ENCODE results near the gene CEP85L.
A peak's percentile ranks its signal among the peaks of the same experiment; 100 is the strongest.

Gene CEP85L

DNA sequence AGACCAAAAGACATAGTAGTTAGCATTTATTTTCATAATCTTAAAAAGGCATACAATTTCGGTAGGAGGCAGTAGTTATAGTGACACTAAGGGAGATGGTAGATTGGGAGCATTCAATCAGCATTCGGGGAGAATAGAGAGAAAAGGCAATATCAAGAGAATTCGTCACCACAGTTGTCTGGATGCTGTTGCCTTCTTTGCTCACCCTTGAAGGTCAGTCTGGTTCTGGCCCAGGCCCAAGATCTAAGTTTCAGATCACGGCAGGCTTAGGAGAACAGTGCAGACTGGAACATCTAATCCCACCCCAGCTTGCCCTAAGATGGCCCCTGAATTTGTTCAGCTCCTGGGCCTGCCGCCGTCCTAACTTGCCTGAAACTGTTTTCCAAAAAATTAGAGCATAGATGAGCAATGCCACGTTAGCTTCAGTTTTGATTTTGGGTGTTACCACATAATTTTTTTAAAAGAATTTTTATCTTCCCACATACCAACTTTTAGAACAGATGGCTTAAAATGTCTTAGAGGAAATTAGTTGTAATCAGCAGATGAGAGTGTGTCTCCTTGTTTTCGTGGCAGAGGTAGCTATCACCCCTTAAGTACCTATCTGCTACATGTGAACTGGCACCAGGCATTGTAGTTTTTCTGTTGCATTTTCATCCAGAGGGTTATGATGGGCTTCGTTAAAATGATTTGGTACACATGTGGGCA is 8.3 kb upstream of the CEP85L start:
- DNase-seq, result no peak

DNA sequence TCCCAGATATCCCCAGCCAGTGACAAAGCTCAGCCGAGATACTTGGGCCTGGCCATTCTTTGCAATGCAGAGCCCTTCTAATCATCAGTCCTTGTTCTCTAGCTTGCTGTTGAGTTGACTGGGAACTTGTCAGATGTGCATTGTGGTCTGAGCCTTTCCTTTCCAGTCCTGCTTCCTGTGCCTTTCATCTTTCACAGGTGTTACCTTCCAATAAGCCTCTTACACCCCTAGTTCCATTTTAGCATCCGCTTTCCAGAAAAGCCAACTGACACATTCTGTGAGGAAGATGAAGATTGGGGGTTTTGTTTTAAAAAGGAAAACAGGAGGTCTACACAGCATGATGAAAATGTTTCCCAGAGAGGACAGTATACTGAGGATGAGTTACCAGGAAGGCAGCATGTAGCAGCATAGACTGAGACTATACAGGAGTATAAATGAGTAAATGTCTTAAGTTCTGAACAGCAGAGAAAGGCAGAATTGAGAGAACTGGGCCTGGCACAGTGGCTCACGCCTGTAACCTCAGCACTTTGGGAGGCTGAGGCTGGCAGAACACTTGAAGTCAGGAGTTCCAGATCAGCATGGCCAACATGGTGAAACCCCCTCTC is 5.6 kb upstream of the CEP85L start:
- no peak for DNase-seq

DNA sequence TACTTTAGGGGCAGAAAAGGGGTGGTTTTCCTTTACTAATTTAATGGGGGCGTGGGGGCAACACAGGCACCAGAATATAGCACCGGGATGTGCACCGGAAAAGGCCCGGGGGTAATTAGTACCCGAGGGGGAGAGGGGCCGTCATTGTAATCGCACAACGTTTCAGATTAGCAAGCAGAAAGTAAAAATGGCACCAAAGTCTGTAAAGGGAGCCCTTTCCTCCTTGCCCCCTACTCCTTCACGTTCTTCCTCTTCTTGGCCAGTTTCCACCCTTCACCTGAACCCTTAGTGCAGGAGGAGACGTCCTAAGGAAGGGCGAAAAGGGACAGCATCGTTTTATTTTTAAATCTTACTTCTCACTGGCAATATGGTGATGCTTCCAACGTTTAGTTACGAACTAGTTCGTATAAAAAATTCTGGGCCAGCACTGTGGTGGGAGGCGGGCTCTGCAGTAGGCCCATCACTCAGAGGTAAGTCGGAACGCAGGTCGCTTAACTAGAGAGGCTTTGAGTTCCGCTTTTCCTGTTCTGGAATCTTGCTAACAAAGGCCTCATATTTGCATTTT is 742 bp upstream of the CEP85L start:
- no peak for DNase-seq

DNA sequence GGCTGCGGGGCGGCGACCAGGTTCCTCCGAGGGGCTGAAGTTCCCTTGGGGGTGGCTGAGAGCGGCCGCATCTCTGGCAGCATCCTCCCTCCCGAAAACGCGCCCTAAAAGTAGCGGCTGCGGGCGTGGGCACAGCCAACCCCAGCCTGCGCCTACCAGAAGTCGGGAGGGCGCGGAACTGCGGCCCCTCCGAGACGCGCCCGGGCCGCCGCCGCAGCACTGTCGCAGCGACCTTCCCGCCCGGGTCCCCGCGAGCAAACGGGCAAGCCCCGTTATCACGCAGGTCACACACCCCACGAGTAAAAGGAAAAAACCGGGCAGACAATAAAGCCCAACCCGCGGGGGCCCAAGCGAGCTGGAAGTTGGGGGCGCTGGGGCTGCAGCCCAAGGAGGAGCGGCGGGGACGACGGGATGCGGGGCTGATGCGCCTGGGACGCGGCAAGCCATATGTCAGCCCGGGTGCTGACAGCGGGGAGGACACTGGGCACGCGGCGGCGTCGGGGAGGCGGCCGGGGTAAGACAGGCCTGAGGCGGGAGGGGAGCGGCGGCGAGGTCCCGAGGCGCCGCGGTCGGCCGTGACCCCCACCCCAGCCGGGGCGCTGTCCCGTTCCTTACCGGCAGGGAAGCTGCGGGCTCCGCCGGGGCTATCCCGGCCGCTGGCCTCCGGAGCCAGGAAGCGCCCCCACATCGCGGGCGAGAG is 659 bp downstream of the CEP85L start:
- peak; percentile 22 for DNase-seq

DNA sequence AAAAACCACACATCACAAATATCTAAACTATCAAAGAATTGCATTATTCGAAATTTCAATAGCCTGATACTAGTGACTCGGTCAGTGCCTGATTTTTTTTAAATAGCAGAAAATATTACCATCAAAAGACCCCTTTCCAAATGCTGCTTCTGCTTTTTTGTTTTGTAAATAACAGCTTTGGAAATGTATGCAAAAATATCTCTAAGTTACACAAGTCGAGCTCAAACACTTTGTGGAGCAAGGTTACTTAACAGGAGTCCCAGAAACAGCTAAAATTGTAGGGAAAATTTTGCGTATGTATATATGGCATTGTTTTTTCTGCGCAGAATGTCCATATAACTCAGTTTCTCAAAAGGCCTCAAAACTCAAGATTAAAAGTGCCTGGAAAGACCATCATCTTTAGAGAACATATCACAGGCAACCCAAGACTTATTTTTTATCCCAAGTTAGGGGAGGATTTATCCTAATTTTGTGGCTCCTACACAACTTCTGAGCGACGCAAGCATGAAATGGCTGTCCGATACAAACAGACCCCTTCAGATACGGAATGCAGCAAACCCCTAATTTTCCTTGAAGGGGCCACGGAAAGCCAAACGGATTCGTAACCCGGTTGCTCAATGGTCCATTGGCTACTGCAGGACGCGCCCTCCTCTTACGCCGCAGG is 1.3 kb downstream of the CEP85L start:
- DNase-seq, result no peak

DNA sequence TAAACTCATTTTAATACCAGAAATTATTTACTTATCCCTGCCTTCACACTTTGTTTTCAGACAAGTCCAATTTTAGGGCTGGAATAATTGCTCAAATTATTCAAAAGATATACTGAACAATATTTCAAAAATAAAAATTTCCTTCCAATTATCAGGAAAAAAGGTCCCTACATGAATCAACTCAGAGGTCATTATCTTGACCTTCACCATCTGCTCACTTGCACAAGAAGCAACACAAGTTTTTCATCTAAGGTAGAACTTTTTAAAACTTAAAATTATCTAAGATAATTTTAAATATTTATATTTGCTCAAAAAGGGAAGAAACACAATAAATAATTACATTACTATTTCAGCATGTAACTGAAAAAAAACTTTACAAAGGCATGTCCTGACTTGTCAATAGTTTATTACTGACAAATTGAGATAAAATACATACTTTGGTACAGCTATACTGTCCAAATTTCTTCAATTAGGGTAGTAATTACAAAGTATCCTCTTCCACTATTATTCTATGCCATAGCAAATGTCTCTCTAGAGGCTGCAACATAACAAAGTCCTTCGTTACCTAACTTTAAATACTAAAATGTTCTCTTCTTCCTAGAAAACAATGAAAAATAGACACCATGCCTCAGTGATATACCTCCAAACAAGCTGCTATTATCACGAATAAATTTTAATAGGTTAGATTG is 2.4 kb downstream of the CEP85L start:
- DNase-seq, result no peak

DNA sequence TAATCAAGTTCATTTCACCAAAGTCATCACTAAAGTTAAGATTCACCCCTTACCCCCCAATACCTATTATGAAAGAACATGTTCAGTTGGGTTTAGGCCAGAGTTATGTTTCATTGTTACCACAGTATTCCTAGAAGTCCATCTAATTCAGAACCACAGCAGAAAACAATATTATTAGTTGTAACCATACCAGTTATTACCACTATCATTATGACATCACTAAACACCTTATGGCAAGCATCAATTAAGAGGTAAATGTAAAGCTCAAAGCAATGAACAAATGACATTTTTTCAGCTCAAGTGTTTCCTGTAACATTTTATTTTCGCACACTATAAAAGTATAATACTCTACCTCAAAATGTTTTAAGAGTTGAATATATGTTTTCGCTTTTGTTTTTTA is 4.4 kb downstream of the CEP85L start:
- DNase-seq, result no peak

DNA sequence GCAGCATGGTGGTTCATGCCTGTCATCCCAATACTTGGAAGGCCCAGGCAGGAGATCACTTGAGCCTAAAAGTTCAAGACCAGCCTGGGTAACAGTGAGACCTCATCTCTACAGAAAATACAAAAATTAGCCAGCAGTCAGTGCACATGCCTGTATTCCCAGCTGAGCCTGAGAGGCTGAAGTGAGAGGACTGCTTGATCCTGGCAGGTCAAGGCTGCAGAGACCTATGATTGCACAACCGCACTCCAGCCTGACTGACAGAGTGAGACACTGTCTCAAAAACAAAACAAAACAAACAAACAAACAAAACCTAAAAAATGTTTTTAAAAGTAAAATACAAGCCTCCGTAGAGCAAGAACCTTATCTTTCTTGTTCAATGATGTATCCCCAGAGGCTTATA is 6.0 kb downstream of the CEP85L start:
- DNase-seq, result no peak

DNA sequence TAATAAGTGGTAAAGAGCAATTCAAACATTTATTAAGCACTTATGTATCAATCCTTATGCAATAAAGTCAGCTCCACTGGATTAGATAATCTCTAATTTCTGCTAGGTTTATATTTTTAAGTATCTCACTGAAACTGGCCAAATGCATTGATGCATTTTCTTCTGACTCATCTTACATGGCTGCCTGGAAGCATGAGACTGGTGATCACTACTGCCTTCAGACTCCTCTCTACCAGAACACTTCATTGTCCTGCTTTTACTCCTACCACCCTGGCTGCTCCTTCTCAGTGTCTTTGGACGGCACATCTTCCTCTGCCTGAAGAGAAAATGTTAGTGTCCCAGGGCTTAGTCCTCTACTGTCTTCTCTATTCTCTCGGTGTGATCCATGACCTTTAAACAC is 7.4 kb downstream of the CEP85L start:
- DNase-seq, result no peak

DNA sequence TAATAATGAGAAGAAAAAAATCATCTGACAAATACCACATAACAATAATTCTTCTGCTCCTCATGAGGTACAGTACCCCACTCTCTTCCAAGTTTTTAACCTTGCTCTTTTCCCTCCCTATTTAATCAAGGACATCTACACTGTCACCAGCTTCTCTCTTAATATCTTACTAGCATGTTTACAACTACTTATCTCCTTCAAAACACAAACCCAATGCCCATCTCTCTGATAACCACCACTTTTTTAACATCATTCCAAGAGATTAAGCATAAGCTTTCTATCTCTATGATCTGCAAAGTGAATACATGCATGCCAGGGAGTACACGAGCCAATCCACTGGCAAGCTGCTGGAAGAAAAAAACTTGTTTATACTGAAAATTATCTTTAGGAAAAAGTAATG is 10.3 kb downstream of the CEP85L start:
- no peak for DNase-seq

DNA sequence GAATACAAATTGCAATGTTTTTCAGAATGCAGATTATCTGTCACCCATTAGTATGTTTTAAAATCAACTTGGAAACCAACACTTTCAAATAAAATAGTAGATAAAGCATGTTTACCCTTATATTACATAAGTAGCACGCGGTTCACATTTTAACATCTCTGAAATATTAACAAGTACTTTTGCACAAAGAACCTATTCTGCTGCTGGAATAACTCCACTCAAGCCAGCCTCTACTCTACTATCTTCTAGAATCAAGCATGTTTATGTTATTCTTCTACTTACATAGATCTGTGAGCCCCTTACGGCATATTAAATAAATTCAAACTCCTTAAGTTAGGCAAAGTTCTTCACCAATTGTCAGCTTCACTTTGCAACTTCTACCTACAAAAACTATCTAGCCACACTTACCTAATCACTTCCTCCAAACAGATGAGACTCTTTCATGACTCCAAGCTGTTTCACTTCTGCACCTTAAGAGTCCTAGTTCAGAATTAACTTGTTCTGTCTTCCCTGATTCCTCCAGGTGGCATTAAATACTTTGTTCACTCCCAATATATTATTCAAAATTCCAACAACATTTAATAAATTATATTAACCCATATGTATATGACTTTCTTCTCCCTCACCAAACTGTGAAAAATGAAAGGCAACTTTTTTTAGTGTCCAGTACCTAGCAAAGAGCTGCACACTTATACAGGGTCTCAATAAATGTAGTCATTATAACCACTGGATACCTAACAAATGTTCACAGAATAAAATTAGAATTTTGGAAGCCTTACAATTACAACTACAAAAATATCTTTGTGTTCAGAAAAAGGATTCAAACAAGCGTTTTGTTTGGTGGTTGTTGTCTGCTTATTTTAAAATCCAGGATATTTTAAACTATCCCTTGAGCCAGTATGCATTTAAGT is 12.1 kb downstream of the CEP85L start:
- DNase-seq, result no peak

DNA sequence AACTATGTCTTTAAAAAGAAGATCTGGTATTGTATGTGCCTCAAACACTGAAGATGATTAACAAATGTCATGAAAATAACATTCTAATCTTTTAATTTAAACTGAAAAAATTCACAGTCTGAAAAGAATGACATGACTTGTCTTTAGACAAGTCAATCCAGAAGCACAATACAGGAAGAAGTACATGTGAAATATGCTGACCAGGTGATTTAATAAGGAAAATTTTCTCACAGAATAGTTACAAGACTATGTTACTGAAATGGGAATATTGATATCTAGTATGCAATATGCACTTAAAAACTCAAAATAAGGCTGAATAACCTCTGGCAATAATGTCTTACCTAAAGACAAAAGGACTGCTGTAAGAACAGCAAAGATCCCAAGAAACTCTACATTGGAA is 13.1 kb downstream of the CEP85L start:
- DNase-seq, result no peak

DNA sequence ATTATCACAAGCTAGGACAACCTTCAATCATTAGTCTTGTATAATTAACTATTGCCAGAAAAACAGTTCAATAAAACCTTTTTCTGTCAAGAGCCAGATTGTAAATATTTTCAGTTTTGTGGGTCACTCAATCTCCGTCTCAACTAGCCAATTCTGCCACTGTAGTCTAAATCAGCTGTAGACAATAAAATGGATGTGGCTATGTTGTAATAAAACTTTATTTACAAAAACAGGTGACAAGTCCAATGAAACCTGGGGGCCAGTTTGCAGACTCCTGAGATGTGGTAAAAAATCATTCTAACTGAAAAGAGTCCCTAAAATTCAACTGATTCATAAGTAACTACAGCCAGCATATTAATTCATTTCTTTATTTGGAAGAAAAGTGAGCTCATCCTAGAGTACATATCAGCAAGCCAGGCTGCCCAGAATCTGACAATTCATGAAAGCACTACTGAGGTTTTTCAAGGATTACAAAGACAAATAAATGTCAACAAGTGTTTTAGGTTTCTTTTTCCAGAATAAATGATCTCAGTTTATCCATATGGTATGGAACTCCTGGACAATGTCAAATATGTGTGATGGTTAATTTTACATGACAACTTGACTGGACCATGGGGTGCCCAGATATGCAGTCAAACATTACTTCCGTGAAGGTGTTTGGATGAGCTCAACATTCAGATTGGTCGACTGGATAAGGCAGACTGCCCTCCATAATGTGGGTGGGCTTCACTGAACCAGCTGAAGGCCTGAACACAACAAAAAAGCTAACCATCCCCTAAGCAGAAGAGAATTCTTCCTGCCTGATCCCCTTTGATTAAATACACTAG is 15.3 kb downstream of the CEP85L start:
- no peak for DNase-seq

DNA sequence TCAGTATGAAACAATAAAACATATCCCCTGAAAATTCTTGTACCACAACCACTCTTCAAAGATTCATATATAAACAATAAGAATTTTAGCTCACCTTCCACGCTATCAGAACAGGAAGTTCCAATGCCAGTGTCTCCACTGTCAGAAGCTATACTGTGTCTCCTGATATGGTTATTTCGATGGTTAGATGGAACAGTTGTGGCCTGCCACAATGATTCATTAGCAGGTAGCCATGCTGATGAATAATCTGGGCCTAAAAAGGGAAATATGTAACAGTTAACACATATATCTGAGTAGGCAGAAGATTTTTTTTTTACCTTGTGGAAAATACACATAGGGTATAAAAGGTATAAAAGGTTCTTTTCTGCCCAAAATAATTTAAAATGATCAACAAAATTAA is 19.0 kb downstream of the CEP85L start:
- DNase-seq, result no peak

DNA sequence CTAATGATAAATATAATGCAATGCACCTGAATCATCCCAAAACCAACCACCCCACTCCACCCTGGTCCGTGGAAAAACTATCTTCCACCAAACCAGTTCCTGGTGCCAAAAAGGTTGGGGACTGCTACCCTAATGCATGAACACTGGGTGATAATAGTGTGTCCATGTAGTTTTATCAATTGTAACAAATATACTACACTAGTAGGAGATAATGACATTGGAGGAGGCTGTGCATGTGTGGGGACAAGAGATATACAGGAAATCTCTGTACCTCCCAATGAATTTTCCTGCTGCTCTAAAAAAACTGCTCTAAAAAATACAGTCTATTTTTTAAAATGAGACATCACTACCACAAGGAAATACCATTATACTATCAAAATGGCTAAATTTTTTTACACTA is 20.5 kb downstream of the CEP85L start:
- DNase-seq, result no peak

DNA sequence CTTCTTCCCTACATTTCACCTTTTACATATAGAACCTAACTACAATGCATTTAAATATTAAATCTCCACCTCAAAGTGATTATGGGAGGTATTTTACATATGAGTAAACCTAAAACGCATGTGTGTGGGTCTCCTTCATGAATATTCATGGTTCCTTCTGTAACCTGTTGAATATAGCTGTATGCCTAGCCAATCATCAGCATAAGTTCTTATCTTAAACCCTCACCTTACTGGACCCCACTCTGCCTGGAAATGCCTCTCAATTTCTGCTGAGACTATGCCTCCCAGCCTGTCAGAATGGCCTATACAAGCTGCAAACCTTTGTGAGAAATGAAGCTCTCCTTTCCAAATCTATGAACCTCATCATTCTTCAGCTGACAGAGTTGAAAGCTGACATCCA is 21.3 kb downstream of the CEP85L start:
- no peak for DNase-seq

DNA sequence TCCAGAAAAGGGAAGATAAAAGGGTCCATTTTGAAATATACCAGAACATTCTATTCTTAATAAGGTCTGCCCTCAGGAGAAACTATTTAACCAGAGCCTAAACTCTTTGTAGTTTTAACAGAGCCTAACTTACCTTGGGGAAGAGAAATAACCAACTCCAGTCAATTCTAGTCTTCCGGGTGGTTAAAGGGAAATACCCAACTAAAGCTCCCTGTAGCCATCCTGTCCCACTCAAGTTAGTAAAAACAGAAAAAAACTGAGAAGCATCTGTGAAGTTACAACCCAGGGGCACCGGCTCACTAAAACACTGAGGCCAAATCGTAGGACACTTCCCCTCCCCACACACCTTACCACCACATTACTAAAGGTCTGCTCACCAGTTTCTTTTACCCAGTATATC is 23.7 kb downstream of the CEP85L start:
- no peak for DNase-seq

DNA sequence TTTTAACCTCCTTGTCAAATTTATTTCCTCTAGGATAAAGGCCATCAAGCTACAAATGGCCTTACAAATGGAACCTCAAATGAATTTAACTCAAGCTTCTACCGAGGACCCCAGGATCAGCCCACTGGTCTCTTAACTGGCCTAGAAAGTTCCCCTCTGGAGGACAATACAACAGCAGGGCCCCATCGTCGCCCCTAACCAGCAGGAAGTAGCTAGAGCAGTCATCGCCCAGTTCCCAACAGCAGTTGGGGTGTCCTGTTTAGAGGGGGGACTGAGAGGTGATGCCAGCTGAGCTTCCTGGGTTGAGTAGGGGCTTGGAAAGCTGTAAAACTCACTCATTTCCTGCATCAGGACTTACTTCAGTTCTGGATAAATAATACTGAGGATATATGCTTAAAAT is 25.6 kb downstream of the CEP85L start:
- no peak for DNase-seq

DNA sequence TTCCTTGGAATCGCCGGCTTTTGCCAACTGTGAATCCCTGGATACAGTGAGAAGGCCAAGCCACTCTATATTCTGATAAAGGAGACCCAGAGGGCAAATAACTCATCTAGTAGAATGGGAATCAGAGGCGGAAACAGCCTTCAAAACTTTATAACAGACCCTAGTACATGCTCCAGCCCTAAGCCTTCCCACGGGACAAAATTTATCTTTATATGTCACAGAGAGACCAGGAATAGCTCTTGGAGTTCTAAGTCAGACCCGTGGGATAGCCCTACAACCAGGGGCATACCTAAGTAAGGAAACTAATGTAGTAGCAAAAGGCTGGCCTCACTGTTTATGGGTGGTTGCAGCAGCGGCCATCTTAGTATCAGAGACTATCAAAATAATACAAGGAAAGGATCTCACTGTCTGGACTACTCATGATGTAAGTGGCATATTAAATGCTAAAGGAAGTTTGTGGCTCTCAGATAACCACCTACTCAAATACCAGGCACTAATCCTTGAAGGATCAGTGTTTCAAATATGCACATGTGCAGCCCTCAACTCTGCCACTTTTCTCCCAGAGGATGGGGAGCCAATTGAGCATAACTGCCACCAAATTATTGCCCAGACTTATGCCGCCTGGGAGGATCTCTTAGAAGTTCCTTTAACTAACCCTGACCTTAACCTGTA is 29.5 kb downstream of the CEP85L start:
- DNase-seq, result no peak

DNA sequence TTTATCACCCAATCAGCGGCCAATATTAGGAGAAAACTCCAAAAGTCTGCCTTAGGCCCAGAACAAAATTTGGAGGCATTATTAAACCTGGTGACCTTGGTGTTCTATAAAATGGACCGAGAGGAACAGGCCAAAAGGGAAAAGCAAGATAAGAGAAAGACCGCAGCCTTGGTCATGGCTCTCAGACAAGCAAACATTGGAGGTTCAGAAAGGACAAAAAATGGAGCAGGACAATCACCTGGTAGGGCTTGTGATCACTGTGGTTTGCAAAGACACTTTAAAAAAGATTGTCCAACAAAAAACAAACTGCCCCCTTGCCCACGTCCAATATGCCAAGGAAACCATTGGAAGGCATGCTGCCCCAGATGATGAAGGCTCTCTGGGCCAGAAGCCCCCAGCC is 31.2 kb downstream of the CEP85L start:
- DNase-seq, result no peak
